ENCODE measurements around the gene NOTCH1.

Gene NOTCH1

DNA sequence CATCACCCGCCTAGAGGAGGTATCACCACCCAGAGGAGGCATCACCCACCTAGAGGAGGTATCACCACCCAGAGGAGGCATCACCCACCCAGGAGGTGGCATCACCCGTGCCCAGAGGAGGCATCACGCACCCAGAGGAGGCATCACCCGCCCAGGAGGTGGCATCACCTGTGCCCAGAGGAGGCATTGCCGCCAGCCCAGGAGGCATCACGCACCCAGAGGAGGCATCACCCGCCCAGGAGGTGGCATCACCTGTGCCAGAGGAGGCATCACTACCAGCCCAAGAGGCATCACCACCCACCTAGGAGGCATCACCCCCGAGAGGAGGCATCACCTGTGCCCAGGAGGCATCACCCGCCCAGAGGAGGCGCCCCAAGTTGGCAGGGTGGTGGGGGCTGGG lies 2.6 kb downstream of the NOTCH1 start:
- H3K27ac ChIP-seq = peak overlapping the region; percentile 84 to 97
- no peak for DNase-seq (ENCODE audit: low spot score)
- H3K4me3 ChIP-seq = peak overlapping the region; percentile 87
- TF ChIP-seq, protein P1, sequence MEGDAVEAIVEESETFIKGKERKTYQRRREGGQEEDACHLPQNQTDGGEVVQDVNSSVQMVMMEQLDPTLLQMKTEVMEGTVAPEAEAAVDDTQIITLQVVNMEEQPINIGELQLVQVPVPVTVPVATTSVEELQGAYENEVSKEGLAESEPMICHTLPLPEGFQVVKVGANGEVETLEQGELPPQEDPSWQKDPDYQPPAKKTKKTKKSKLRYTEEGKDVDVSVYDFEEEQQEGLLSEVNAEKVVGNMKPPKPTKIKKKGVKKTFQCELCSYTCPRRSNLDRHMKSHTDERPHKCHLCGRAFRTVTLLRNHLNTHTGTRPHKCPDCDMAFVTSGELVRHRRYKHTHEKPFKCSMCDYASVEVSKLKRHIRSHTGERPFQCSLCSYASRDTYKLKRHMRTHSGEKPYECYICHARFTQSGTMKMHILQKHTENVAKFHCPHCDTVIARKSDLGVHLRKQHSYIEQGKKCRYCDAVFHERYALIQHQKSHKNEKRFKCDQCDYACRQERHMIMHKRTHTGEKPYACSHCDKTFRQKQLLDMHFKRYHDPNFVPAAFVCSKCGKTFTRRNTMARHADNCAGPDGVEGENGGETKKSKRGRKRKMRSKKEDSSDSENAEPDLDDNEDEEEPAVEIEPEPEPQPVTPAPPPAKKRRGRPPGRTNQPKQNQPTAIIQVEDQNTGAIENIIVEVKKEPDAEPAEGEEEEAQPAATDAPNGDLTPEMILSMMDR (IDR thresholded peaks at IDR 0.05) = no peak

DNA sequence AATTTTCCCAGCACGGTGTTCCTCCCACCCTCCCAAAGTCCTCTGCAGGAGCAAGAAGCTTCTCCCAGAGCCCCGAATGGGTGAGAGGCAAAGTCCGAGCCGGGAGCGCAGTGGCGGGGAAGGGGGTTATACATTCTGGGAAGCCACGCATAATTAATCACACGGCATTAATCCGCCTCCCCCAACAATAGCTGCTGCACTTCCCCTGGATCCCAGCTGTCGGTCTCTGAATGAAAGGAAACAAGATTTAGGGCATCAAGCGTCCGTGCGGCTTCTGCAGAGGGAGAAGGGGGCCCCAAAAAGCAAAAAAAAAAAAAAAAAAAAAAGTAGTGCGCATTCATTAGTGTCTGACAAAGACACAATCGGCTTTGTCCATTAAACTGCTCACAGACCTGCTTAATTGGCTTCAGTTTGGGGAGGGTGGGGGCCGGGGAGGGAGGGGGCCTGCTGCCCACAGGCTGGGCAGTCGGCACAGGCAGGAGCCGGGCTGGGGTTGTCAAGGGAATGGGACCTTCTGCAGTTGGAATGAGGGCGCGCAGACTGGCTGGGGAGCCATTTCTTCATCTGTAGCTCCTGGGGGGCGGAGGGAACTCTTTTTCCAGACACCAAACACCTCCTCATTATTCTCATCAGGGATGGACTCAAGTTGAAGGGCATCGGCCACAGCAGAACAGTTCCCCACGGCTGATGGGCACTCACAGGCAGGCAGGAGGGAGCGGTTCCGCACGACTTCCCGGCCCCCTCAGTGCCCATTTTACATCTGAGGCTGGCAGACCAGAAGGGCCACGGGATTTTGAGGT lies 3.4 kb downstream of the NOTCH1 start:
- peak overlapping the region in 1 of 2 donors; percentile 97 for H3K27ac ChIP-seq
- no peak for DNase-seq (ENCODE audit: low spot score)
- TF ChIP-seq, protein P1 (IDR thresholded peaks at IDR 0.05) = no peak
- H3K4me3 ChIP-seq = no peak overlapping the region

DNA sequence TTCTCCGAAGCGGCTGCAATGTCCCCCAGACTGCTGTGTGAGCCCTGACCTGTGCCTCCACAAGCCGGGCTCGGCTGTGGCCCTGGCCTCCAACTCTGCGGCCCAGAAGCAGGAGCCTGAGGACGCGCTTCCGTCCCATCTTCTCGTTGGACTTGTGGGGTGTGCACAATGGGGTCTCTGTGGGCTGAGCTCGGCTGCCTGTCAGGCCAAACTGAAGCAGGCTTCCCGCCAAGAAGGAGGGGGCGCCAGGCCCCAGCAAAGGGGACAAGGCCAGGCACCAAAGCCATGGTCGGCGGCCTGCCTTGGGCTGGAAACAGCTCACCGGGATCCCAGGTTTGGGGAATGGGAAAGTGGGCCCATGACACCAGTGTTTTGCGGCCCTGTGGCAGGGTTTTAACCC lies 4.1 kb downstream of the NOTCH1 start:
- peak overlapping the region in 1 of 2 donors; percentile 87 for H3K27ac ChIP-seq
- DNase-seq (ENCODE audit: low spot score) = no peak
- H3K4me3 ChIP-seq = no peak overlapping the region
- TF ChIP-seq, protein P1 (IDR thresholded peaks at IDR 0.05) = no peak

DNA sequence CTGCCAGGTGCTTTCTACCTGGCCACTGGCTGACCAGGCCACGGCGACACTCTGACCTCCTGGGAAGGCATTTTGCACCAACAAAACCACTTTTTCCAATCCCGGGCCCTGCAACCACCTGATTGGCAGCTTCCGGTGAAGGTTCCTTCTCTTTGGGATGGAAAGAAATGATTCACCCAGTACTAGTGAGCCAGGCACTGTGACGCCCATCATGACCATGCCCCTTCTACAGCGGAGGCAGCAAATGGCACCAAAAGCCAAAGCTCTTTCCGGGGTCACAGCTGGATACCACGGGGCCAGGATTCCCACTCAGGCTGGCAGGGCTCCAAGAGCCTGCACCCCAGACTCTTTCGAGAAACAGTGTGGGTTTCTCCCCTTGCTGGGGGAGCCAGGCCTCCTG lies 4.7 kb downstream of the NOTCH1 start:
- Histone ChIP-seq H3K27ac (peak overlapping the region in 1 of 2 donors; percentile 87), H3K4me3 (no peak overlapping the region)
- DNase-seq (ENCODE audit: low spot score) = no peak
- TF ChIP-seq, protein P1 (IDR thresholded peaks at IDR 0.05) = no peak

DNA sequence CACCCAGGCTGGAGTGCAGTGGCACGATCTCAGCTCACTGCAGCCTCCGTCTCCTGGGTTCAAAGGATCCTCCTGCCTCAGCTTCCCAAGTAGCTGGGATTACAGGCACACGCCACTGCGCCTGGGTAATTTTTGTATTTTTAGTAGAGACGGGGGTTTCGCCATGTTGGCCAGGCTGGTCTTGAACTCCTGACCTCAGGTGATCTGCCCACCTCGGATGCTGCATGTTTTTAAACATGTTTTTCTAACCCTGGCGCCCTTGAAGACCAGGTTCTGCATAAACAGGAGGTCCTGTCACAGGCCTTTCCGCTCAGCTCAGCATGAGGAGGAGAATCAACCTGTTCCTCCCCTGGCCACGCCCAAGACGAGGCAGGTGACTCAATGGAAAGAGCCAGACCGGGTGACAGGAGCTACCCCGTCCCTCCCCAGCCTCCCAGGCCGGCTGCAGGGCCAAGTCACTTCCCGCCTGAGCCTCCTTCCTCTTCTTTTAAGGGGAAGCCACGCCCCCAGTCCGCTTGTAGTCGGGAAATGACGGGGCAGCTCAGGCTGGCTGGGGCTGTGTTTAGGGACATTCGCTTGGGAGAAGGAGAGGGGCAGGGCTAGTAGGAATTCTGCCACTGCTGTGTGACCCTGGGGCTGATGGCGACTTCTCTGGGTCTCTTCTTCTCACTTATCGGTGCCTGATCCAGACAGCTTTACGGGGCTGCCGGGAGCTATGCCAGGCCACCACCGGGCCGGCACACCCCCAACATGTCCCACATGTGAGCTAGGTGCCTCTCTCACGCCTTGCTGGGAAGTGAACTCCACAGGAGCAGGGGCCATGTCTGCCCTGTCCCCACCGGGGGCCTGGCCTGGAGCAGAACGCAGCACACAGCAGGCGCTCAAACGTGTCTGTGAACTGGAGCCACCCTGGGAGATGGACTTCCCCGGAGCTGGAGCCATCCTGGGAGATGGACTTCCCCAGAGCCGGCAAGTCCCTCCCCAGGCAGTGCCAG lies 6.1 kb downstream of the NOTCH1 start:
- peak overlapping the region; percentile 56 for H3K4me3 ChIP-seq
- TF ChIP-seq, protein P1 (IDR thresholded peaks at IDR 0.05) = no peak
- DNase-seq (ENCODE audit: low spot score) = peak; percentile 86

DNA sequence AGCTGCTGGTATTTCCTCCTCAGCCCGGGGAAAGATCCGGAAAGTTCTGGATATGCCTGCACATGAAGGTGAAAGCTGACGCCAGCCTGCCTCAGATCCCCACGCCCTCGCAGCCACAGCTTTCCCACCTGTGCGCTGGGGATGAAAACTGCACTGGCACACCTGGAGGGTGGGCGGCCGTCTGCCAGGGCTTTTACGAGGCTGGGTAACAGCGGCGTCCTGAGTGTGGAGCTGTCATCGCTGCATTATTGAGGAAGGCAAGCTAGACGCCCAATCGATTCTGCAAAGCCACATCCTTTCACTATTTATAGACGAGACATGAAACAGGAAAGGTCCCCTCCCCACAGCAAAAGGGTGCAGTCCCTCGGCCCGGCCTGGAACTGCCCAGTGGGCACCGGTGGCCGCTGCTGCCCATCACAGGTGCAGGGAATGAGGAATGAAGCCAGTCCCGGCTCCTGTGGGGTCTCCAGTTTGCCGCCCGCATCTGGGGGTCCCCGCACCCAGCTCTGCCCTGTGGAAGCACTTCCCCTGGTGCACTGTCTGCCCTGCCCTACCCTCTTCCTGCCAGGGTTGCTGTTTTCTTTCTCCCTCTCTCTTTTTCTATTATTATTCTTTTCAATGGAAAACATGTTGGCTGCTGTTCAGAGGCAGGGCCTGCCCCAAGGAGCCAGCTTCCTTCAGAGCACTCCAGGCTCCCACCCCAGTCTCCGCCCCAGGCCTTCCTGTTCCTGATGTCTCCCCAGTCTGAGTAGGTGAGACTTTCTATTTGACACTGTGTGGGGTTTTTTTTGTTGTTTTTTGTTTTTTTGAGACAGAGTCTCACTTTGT lies 7.0 kb downstream of the NOTCH1 start:
- peak overlapping the region; percentile 48 for H3K4me3 ChIP-seq
- no peak for DNase-seq (ENCODE audit: low spot score)

More for the DNA sequence above, 6.1 kb downstream of the NOTCH1 start:
- peak overlapping the region; percentile 57 to 87 for H3K27ac ChIP-seq

More for the DNA sequence above, 7.0 kb downstream of the NOTCH1 start:
- peak overlapping the region; percentile 46 to 87 for H3K27ac ChIP-seq
- TF ChIP-seq, protein P1 (IDR thresholded peaks at IDR 0.05) = no peak

Data from coronary artery (tissue), 2 donors.